ENCODE results near the gene VIPR1. TPM values are rescaled to one million over a fixed set of nuclear protein-coding genes. Genes with fewer than 3 reads are reported as not detected.

VIPR1 gene, protein sequence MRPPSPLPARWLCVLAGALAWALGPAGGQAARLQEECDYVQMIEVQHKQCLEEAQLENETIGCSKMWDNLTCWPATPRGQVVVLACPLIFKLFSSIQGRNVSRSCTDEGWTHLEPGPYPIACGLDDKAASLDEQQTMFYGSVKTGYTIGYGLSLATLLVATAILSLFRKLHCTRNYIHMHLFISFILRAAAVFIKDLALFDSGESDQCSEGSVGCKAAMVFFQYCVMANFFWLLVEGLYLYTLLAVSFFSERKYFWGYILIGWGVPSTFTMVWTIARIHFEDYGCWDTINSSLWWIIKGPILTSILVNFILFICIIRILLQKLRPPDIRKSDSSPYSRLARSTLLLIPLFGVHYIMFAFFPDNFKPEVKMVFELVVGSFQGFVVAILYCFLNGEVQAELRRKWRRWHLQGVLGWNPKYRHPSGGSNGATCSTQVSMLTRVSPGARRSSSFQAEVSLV
- total RNA-seq = 3.4 and 7.9 TPM in 2 replicates

DNA sequence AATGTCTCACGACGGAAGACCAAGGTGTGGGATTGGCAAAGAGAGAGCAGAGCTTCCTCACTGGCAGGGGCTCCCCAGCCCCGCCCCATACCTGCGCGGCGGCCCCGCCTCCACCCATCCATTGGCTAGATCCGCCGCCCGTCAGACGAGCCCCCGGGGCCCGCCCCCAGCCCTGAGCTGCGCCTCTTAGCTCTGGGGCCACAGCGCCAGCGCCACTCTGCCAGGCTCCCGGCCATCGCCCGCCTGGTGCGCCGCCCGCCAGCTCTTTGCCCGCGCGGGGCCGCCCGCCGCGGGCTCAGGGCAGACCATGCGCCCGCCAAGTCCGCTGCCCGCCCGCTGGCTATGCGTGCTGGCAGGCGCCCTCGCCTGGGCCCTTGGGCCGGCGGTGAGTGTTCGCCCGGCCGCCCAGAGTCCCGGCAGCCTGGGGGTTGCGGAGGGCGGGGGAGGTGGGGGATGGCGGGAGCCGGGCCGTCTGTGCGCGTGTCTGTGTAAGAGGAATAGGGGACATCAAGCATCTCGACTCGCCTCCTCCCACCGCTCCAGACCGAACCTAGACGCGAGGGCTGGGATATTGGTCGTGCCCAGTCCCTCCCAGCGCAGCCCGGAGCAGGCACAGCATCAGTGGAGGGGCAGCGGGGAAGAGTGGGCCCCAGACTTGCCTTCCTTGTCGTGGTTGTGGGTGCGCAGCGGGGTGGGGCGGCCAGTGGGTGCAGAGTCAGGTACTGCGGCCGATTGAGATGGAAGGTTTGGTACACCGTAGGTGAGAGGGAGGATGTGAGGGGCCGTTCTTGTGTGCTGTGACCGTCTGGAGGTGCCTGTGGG lies at the start of gene VIPR1:
Gene VIPR1 (plus strand): TSS at position 215 of the 822 bp plus-strand sequence. CDS start 93 bp downstream, at position 308.

DNA sequence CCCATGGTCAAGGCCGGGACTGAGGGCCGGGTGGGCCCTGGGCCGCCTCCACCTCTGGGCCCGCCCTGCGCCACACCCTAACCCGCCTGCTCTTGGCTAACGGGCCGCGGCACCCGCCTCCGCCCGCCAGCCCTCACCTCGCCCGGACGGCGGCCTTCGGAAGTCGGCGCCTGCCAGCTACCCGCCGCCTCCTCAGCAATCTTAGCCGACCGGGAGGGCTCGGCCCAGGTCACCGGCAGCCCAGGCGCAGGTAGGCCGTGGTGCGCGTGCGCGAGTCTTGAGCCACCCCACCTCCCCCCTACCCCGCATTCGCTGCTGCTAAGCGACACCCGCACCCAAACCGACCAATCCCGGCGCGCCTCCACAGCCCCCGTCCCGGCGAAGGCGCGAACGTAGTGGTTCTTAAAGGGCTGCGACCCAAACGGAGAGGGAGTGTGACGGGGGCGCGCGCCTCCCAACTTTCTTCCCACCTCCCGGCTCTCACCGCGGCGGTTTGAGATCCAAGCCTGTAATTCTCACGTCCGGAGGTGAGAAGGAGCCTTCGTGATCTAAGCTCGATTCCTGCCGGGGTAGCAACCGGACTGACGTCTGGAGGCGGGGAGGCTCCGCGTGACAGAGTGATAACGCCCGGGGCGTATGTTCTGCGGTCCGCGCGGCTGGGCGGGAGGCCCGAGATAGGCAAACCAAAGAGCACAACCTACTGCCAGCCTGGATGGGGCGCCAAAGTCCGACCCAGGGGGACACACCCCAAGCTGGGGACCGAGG lies 79.4 kb downstream of the VIPR1 start, which contains the start of gene SEC22C:
Gene SEC22C (minus strand): TSS at position 259 of the 765 bp plus-strand sequence. CDS start 12,921 bp downstream, outside the sequence.

Other genes starting within 250 kb of the VIPR1 start
- gene CCK, start 236.5 kb upstream of the VIPR1 start, total RNA-seq = 0.21 and 0.96 TPM in 2 replicates
- not detected in 2 replicates for gene LYZL4, start 92.0 kb upstream of the VIPR1 start, total RNA-seq
- 53.3 and 77.6 TPM in 2 replicates for gene SEC22C, start 79.3 kb downstream of the VIPR1 start, total RNA-seq
- 19.8 and 24.1 TPM in 2 replicates for gene SS18L2, start 88.2 kb downstream of the VIPR1 start, total RNA-seq
- gene NKTR, start 98.0 kb downstream of the VIPR1 start, total RNA-seq = 22.7 and 25.8 TPM in 2 replicates
- 7.2 and 16.9 TPM in 2 replicates for gene ZBTB47, start 151.1 kb downstream of the VIPR1 start, total RNA-seq
- gene KLHL40, start 182.9 kb downstream of the VIPR1 start, total RNA-seq = not detected in 2 replicates
- gene HHATL, start 200.2 kb downstream of the VIPR1 start, total RNA-seq = not detected in 2 replicates

Data from tracheal epithelial cell (primary cell).